ENCODE measurements around the gene DNTT. TPM values are rescaled to one million over a fixed set of nuclear protein-coding genes. Genes with fewer than 3 reads are reported as not detected.

The DNTT gene
- total and polyA plus RNA-seq, 4 donors: not detected

DNA sequence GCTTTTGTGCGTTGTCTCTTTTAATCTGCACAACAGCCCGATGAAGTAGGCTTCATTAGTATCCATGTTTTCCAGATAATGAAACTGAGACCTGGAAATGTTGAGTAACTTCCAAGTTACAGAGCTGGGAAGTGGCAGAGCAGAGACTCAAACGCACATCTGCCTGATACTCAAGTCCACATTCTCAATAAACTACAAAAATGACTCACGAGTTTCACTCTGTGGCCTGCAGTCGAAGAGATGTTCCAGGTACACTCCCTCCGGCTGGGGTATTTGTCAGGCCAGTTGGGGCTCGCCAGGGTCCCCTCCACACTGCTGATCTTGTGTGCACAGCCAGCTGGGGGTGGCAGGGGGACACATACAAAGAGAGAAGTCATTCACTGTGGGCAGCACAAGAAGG is 72.2 kb downstream of the DNTT start:
- Histone ChIP-seq H3K4me1 (ENCODE audit: control insufficient read depth in 5 of 5, insufficient read depth in 5 of 5, low read length in 5 of 5) (peaks cover 0 to 12% (median 0%) of the 10 kb centered on the region in 5 donors), H3K9me3 (ENCODE audit: control insufficient read depth in 4 of 4, insufficient read depth in 3 of 4, low read length in 3 of 4) (peaks cover 0 to 2% (median 0%) of the 10 kb centered on the region in 4 donors), H3K4me3 (no peak overlapping the region), H3K27me3 (ENCODE audit: control insufficient read depth in 3 of 3, insufficient read depth in 3 of 3, low read length in 2 of 3) (peaks cover 0 to 7% (median 0%) of the 10 kb centered on the region in 3 donors), H3K27ac (ENCODE audit: low read depth in 1 of 2, low read length in 1 of 2) (no peak overlapping the region), H3K9ac (ENCODE audit: insufficient read depth in 1 of 2, low read length in 2 of 2) (no peak overlapping the region), H3K36me3 (ENCODE audit: control insufficient read depth in 4 of 4, insufficient read depth in 4 of 4, low read length in 4 of 4) (no peaks in the 10 kb centered on the region)
- DNase-seq: no peak
- TF ChIP-seq, protein P1, sequence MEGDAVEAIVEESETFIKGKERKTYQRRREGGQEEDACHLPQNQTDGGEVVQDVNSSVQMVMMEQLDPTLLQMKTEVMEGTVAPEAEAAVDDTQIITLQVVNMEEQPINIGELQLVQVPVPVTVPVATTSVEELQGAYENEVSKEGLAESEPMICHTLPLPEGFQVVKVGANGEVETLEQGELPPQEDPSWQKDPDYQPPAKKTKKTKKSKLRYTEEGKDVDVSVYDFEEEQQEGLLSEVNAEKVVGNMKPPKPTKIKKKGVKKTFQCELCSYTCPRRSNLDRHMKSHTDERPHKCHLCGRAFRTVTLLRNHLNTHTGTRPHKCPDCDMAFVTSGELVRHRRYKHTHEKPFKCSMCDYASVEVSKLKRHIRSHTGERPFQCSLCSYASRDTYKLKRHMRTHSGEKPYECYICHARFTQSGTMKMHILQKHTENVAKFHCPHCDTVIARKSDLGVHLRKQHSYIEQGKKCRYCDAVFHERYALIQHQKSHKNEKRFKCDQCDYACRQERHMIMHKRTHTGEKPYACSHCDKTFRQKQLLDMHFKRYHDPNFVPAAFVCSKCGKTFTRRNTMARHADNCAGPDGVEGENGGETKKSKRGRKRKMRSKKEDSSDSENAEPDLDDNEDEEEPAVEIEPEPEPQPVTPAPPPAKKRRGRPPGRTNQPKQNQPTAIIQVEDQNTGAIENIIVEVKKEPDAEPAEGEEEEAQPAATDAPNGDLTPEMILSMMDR (IDR thresholded peaks at IDR 0.05; ENCODE audit: control extremely low read depth, extremely low read depth): no peak
- WGBS, 2 donors: 70 to 94% methylated on average over 7 of the region's 7 CpGs
- no peak for ATAC-seq (ENCODE audit: insufficient read depth, low FRiP score)

DNA sequence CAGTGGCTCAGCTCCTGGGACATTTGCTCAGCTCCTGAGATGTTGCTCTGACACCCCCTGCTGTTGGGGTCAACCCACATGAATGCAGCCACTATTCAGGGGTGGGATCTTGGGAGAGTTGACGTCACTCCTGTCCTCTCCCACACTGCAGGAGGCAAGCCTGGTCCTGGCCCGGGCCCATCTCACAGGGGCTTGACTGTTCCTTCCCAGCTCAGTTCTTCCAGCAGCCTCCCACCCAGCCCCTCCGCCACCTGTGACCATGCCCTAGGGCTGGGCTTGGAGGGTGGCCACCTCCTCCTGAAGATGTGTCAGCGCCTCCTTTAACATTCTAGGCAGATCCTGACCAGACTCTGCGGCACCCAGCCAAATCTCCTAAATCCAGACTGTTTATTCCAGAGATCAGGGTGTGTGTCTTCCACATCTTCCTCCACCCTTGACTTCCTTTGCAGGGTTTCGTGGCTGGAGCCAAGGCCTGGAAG is 73.6 kb downstream of the DNTT start:
- DNase-seq: no peak
- peaks cover 0 to 2% (median 0%) of the 10 kb centered on the region in 4 donors for H3K9me3 ChIP-seq (ENCODE audit: control insufficient read depth in 4 of 4, insufficient read depth in 3 of 4, low read length in 3 of 4)
- WGBS, 2 donors: 64 to 71% methylated on average over 6 of the region's 6 CpGs
- no peak overlapping the region for H3K4me3 ChIP-seq
- H3K36me3 ChIP-seq (ENCODE audit: control insufficient read depth in 4 of 4, insufficient read depth in 4 of 4, low read length in 4 of 4): no peaks in the 10 kb centered on the region
- H3K27me3 ChIP-seq (ENCODE audit: control insufficient read depth in 3 of 3, insufficient read depth in 3 of 3, low read length in 2 of 3): peaks cover 0 to 7% (median 0%) of the 10 kb centered on the region in 3 donors
- H3K4me1 ChIP-seq (ENCODE audit: control insufficient read depth in 5 of 5, insufficient read depth in 5 of 5, low read length in 5 of 5): peaks cover 0 to 12% (median 0%) of the 10 kb centered on the region in 5 donors
- no peak overlapping the region for H3K9ac ChIP-seq (ENCODE audit: insufficient read depth in 1 of 2, low read length in 2 of 2)
- no peak overlapping the region for H3K27ac ChIP-seq (ENCODE audit: low read depth in 1 of 2, low read length in 1 of 2)
- TF ChIP-seq, protein P1 (IDR thresholded peaks at IDR 0.05; ENCODE audit: control extremely low read depth, extremely low read depth): no peak
- no peak for ATAC-seq (ENCODE audit: insufficient read depth, low FRiP score)

DNA sequence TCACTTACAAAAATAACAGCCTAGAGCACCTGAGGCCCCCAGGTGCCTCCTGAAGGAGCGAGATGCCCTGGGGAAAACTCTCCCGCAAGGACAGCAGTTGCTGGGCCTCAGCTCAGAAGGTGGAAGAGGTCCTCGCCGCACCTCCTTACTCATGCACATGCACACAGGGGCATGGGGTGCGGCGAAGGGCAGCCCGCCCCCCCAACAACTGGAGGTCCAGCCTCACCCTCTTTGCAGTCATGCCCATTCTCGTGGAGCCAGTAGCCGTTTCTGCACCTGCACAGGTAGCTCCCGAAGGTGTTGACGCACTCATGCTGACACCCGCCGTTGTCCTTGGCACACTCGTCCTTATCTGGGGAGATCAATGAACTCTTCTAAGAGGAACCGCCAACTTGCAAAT is 74.5 kb downstream of the DNTT start:
- WGBS, 2 donors: 80 to 93% methylated on average over 15 of the region's 15 CpGs

More for the DNA sequence above, 74.5 kb downstream of the DNTT start:
- ATAC-seq (ENCODE audit: insufficient read depth, low FRiP score): no peak
- TF ChIP-seq, protein P1 (IDR thresholded peaks at IDR 0.05; ENCODE audit: control extremely low read depth, extremely low read depth): no peak
- H3K27me3 ChIP-seq (ENCODE audit: control insufficient read depth in 3 of 3, insufficient read depth in 3 of 3, low read length in 2 of 3): peaks cover 0 to 7% (median 0%) of the 10 kb centered on the region in 3 donors
- no peak overlapping the region for H3K27ac ChIP-seq (ENCODE audit: low read depth in 1 of 2, low read length in 1 of 2)
- no peak overlapping the region for H3K4me3 ChIP-seq
- peaks cover 0 to 12% (median 0%) of the 10 kb centered on the region in 5 donors for H3K4me1 ChIP-seq (ENCODE audit: control insufficient read depth in 5 of 5, insufficient read depth in 5 of 5, low read length in 5 of 5)
- no peaks in the 10 kb centered on the region for H3K36me3 ChIP-seq (ENCODE audit: control insufficient read depth in 4 of 4, insufficient read depth in 4 of 4, low read length in 4 of 4)
- H3K9ac ChIP-seq (ENCODE audit: insufficient read depth in 1 of 2, low read length in 2 of 2): no peak overlapping the region
- DNase-seq: no peak
- peaks cover 0 to 2% (median 0%) of the 10 kb centered on the region in 4 donors for H3K9me3 ChIP-seq (ENCODE audit: control insufficient read depth in 4 of 4, insufficient read depth in 3 of 4, low read length in 3 of 4)
